Cardiac ventricle fibroblast (primary cell): ENCODE results near the gene OR5M11. TPM values are rescaled to one million over a fixed set of nuclear protein-coding genes. Genes with fewer than 3 reads are reported as not detected.

Experiments used
- total RNA-seq: library from RNA; depleted of rRNA; stranded (reverse); fragments of >200 nt; gene quantifications from 2 replicates; pipeline ENCODE4 v1.2.3, GENCODE V29; 2015

The OR5M11 gene
- total RNA-seq = not detected in 2 replicates

GRCh38 chr11:56543157-56543556 lies at the start of gene OR5M11:
OR5M11 (minus strand) TSS chr11:56543257; CDS start chr11:56543257, 0 bp downstream.

GRCh38 chr11:56577621-56578020 lies 34.6 kb upstream of the OR5M11 start, which contains the start of gene OR5M10:
OR5M10 (minus strand) TSS chr11:56577721; CDS start chr11:56577721, 0 bp downstream.

Other genes starting within 250 kb of the OR5M11 start
- not detected in 2 replicates for gene OR8K3, start 228.1 kb downstream of the OR5M11 start, total RNA-seq
- gene OR8K1, start 197.2 kb downstream of the OR5M11 start, total RNA-seq = not detected in 2 replicates
- gene OR8J1, start 189.0 kb downstream of the OR5M11 start, total RNA-seq = not detected in 2 replicates
- gene OR8U1, start 167.6 kb downstream of the OR5M11 start, total RNA-seq = not detected in 2 replicates
- gene OR5AL1, start 130.6 kb downstream of the OR5M11 start, total RNA-seq = not detected in 2 replicates
- gene OR5M3, start 69.9 kb downstream of the OR5M11 start, total RNA-seq = not detected in 2 replicates
- gene OR5M8, start 51.9 kb downstream of the OR5M11 start, total RNA-seq = not detected in 2 replicates
- not detected in 2 replicates for gene OR5M10, start 34.5 kb upstream of the OR5M11 start, total RNA-seq
- not detected in 2 replicates for gene OR5M1, start 71.6 kb upstream of the OR5M11 start, total RNA-seq
- not detected in 2 replicates for gene OR5AP2, start 99.2 kb upstream of the OR5M11 start, total RNA-seq
- not detected in 2 replicates for gene OR5AR1, start 120.4 kb upstream of the OR5M11 start, total RNA-seq
- gene OR9G1, start 155.8 kb upstream of the OR5M11 start, total RNA-seq = not detected in 2 replicates
- gene OR9G4, start 205.4 kb upstream of the OR5M11 start, total RNA-seq = not detected in 2 replicates